Eye (tissue), 1 donor: ENCODE results near the gene ADTRP.
"Not testable (repeated sequence)": the region's sequence is repeated elsewhere in the genome, so short reads cannot be mapped to it uniquely, and the experiment has no call there.

Experiments used
- DNase-seq: peaks from one replicate; pipeline ENCODE4 v3.0.0-alpha.2; 2015

The ADTRP gene

DNA sequence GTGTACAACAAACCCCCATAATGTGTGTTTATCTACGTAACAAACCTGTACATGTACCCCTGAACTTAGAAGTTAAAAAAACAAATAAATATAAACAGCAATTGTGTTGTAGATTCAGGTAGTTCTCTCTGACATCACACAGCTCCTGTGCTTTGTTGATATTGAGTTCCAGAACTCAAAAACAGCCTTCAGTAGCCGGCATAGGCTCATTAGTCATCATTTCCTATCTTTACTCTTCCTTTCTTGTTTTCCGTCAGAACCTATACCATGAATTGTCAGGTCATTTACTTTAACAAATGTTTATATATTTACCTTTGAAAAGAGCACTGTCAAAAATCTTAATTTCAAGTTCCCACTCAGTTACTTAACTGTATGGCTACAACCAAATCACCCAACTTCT is 88.8 kb downstream of the ADTRP start:
- DNase-seq: no peak

DNA sequence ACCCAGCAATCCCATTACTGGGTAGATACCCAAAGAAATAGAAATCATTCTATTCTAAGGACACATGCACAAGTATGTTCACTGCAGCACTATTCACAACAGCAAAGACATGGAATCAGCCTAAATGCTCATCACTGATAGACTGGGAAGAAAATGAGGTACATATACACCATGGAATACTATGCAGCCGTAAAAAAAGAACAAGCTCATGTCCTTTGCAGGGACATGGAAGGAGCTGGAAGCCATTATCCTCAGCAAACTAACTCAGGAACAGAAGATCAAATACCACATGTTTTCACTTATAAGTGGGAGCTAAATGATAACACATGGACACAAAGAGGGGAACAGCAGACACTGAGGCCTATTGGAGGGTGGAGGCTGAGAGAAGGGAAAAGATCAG is 89.2 kb downstream of the ADTRP start:
- DNase-seq: not testable (repeated sequence)

DNA sequence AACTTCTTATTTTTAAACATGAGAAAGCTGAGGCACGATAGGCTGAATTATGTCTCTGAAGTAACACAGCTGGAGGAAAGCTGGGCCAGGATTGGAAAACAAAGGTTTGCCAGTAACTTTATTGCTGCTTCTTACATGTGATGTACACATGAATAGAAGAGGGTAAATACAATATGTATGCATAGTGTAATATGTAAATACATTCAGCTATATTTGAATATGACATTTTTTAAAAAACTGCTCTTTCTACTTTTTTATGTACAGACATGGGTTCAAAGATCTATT is 90.2 kb downstream of the ADTRP start:
- DNase-seq: no peak

DNA sequence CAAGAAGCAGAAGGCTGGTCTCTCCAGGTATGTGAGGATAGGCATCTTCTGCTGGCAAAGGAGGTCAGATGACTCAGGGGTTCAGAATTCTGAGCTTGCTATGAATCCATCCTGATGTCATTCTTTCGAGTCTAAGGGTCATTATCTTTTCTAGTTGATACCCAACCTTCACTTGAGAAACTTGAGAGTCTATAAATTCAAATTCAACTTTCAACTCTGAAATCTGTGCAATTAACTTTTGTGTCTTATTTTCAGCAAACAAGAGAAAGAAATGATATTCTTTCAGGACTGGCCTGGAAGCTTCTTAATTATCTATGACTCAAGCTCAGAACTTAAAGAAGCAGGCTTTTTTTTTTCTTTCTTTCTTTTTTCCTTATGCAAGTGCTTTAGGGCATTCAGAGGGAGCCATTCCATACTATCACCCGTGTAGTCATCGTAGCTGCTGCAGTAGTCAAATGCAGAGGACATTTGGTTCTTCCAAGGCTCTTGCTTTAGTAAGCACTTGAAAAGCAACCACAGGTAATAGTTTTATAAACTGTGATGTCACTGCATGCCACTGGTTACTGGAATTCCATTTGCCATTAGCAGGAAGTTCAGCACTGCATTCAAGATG is 93.0 kb downstream of the ADTRP start:
- no peak for DNase-seq

DNA sequence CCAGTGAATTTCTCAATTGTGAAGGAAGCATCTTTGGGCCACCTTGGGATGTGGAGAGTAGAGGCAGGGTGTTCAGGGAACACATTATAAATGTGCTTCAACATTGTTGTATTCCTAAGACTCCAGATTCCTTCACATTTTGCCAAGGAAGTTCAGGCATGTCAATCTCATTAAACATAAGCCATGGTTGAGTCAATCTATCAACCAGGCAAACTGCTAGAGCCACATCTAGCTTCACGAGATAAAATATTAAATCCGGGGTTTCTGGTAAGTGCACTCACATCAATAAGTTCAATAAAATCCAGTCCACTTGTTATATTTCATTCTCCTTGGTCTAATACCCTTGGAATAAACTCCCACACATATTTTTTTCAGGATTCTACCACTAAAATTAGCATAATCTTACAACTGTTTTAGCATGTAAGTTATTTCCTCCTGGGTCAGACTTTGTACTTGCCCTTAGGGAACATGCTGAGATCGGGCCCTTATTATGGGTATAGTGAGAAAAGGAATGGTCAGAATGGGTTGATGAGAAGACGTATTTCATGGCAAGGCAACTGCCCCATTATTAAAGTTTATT is 93.6 kb downstream of the ADTRP start:
- DNase-seq: no peak

DNA sequence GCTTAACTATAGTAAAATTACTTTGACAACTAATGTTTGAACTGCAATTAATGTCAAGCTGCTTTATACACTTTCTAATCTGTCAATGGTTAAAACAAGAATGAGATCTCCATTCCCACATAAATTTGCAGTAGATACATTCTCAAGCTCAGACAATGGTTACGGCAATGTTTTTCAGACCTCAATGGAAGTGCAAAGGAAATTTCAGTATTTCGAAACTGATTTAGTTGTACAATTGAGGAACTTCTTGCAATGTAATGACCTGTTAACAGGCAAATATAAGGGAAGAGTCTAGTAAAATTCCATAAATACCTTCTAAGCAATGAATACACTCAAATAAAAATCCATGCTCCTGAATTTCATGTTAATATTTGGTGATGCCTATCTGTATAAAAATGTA is 94.7 kb downstream of the ADTRP start:
- no peak for DNase-seq

DNA sequence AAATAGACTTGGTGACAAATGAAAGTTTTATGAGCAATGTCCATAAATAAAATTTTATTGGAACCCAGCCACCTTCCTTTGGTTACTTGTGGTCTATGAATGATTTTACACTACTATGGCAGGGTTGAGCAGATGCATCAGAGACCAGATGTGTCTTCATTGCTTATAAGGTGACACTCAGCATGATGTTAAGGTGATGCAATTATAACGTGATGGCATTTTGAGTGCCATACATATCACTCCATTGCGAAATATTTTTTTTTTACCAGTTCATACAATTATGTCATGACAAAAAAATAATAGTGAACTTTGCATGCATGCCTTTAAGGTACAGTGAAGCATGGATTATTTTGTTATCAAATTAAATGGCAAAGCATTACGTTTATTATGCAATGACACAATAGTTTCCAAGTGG is 96.0 kb downstream of the ADTRP start:
- DNase-seq: no peak

DNA sequence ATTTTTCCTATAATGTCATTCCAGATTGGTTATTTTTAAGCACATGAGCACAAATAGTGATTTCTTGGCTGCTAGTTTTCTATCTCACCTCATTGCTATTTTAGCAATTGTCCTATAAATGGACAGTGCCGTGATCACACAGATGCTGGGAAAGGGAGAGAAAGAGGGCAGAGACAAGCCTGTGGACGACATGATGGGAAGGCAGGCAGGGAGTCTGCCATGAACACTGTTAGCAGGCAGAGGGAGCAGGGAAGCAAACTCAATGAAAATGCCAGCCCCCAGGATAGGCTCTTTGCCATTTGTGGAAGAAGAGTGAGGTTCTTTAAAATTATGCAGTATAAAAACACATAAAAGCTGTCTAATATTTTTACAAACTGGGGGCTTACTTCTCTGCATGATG is 96.8 kb downstream of the ADTRP start:
- DNase-seq: no peak

DNA sequence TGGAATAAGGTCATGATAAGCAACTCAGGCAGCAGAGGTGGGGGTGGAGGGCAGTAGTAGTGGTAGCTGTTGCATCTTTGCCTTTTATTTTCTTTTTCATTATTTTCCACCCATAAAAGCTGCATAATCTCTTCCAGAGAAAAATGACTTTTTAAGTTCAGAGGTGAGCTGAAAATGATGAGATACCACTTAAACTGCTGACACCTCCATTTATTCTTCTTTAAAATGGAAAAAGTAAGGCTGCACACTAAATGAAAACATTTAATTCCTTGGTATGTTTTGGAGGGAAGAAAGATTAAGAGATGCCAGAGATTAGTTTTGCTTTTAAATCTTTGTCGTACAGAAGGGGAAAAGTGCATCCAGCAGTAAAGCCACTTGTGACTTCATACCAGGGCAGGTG is 97.2 kb downstream of the ADTRP start:
- DNase-seq: no peak

DNA sequence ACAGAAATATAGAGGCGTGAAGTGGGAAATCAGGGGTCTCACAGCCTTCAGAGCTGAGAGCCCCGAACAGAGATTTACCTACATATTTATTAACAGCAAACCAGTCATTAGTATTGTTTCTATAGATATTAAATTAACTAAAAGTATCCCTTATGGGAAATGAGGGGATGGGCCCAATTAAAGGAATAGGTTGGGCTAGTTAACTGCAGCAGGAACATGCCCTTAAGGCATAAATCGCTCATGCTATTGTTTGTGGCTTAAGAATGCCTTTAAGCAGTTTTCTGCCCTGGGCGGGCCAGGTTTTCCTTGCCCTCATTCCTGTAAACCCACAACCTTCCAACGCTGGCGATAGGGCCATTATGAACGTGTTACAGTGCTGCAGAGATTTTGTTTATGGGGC is 98.1 kb downstream of the ADTRP start:
- not testable (repeated sequence) for DNase-seq

DNA sequence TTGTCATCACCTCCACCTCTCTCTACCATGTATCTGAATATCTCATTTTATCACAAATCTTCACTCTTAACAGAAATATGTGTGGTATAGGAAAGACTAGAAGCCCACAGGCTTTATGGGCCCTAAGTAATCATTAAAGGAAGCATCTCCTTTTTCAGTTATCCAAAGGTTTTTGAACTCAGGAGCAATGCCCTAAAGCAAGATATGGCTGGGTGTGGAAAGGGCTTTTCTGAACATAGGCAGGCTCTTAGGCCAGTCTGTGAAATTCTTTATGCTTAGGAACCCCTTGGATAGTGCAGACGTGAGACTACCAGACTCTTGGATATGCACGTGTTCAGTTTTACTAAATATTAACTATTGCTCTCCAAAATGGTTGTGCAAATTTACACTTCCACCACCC is 99.5 kb downstream of the ADTRP start:
- no peak for DNase-seq

DNA sequence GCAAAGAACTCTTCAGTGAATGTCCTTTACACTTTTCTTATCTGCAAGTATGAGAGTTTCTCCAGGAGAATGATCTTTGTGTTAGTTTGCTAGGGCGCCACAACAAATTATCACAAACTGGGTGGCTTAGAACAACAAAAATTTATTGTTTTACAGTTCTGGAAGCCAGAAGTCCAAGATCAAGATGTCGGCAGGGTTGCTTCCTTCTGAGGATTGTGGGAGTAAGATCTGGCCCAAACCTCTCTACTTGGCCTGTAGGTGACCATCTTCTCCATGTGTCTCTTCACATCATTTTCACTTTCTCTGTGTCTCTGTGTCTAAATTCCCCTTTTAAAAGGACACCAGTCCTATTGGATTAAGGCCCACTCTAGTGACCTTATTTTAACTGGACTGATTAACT is 103.0 kb downstream of the ADTRP start:
- no peak for DNase-seq

DNA sequence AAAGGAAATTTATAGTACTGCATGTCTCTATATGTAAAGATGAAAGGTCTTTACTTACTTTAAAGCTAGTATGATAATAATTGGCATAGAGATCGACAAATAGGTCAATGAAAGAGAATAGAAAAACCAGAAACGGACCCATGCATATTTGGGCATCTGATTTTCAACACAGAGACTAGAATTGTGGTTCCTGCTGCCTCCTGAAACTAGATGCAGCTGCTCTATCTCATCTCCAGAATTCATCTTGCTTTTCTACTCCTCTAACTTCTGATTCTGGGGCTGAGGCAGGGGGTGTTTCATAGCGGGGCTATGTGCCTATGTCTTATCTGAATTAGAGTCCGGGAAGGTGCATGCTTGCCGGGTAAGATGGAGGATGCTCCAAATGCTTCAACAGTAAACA is 105.9 kb downstream of the ADTRP start:
- no peak for DNase-seq

DNA sequence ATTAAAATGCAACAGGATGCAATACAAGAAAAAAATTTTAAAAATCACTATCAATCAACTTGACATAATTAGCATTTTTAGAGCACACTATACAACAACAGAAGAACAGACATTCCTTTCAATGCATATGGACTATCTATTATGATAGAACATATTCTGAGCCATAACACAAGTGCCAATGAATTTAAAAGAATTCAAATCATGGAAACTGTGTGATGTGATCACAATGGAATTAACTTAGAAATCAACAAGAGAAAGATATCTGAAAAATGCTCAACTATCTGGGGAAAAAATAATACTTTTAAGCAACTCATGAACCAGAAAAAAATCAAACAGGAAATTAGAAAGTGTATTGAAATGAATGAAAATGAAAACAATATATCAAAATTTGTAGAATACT is 106.3 kb downstream of the ADTRP start:
- no peak for DNase-seq

DNA sequence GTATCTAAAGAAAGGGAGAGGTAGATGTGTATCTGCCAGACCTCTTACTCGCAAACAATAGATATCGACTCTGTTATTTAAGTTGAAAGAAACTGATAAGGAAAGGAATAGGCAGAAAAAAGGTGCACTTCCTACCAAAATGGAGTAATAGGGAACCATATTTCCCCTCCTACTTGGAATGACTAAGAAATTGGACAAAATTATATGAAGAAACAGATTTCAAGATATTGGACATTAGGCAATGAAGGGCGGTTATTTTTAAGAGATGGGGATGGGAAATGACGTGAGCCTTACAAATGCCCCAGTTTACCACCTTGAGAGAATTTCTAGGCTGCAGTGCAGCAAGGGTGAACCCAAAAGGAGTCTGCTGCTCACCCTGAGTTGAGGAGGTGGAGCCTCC is 108.9 kb downstream of the ADTRP start:
- DNase-seq: no peak

DNA sequence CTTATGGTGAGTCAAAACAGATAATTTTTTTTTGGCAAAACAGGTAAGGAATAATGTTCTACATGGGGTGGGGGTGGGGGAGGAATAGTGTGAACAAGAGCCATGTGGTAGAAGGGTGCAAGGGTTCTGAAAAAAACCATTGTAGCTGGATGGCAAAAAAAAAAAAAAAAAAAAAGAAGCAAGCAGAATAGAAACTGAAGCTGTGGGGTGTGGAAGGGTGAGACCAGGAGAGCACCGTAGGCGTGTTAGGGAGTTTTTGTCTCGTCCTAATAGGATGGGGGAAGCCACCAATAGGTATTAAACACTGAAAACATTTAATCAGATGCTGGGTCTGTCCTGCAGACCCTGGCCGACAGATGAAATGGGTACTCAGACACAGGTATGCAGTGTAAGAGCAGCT is 110.1 kb downstream of the ADTRP start:
- no peak for DNase-seq

DNA sequence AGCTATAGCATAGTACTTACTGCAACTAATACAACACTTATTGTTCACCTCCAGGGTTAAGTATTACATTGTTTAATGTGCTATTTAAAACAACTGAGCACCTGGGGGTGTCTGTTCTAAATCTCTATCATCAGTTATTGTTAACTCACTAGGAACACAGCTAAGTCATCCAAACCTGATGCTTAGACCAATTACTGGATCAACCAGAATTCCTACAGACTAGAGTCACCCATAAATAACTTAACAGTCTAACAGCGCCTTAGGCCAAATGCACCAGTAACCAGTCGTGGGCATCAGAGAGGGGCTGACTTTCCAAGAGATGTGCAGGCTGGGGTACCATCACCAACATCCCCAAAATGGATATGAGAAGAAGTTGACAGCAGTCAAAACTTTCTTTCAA is 110.7 kb downstream of the ADTRP start:
- DNase-seq: no peak

DNA sequence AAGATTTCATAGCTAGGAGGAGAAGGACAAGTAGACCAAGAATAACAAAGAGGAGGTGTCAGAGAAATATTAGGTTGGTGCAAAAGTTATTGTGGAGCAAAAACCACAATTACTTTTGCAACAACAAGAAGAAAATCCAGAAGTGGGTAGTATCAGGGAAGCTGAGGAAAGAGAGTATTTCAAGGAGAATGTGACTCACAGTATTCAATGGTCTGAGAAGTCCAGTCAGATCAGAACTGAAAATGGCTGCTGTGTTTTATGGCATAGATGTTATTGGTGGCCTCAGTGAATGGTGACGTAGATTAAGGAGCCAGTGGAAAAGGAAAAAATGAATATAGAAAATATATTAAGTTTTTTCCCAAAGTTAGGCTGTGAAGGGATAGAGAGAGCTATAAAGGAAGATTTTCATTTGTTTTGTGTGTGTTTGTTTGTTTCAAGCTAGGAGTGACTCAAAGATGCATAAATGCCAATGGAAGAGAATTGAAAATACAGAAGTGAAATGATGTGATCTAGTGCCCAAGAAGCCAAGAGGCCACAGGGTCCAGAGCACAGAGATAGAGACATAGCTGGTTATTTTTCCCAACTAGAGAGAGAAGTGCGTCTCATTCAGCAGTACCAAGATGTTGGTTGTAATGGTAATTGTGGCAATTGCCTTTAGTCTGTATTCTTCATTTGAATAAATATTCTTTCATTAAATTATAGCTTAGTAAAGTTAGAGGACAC is 112.8 kb downstream of the ADTRP start:
- DNase-seq: no peak
